B cell (primary cell): ENCODE results near the gene PGPEP1. TPM values are rescaled to one million over a fixed set of nuclear protein-coding genes. Genes with fewer than 3 reads are reported as not detected.

Experiments
- ATAC-seq: fragments of 200-7000 bp; cut with Tn5 transposase; one replicate; pipeline ENCODE4 v1.10.0; 2021; ENCODE audit warnings: low read depth, mild to moderate bottlenecking, moderate number of reproducible peaks, moderate library complexity
- CTCF ChIA-PET: fragments of 350-600 bp; sonication (Branson Sonifier 250); formaldehyde crosslinking; loops from one replicate; lab custom pipeline; 2021; ENCODE audit warnings: antibody characterized with exemption, inconsistent platforms; lab: Charles Lee
- POLR2A ChIA-PET: fragments of 350-600 bp; sonication (Branson Sonifier 250); formaldehyde crosslinking; loops from one replicate; lab custom pipeline; 2021; ENCODE audit warnings: antibody characterized with exemption; lab: Charles Lee
- DNase-seq: peaks from one replicate; pipeline ENCODE4 v3.0.0; 2013
- H2AFZ ChIP-seq: 2 replicates; pipeline ENCODE4 v1.6.1; 2012; ENCODE audit warnings: mild to moderate bottlenecking, low read depth, low read length; ENCODE audit not compliant: insufficient read depth, poor library complexity, severe bottlenecking
- H3K27ac ChIP-seq, 2 donors: 1 replicate in 1 of 2; 2 replicates in 1 of 2; pipeline ENCODE4 v1.5.1; 2012 to 2013; ENCODE audit warnings: low read length in 2 of 2, mild to moderate bottlenecking in 2 of 2, moderate library complexity in 1 of 2
- H3K27me3 ChIP-seq, 4 experiments: fragments of 200-600 bp in 1 of 4; sonication (generic) in 1 of 4; replicated peaks in 1 of 4; 1 replicate in 2 of 4; 2 replicates in 2 of 4; pipeline versions ENCODE4 v1.6.1 to v1.7.0; 2013 to 2016; ENCODE audit warnings: low read length in 3 of 4, mild to moderate bottlenecking in 2 of 4, mixed read lengths in 1 of 4, moderate library complexity in 1 of 4; ENCODE audit not compliant: insufficient read depth in 4 of 4, control insufficient read depth in 3 of 4; ENCODE audit errors: control extremely low read depth in 1 of 4
- H3K36me3 ChIP-seq, 2 experiments: replicated peaks in 1 of 2; 1 replicate in 1 of 2; 2 replicates in 1 of 2; pipeline versions ENCODE4 v1.6.1 to v1.7.1; 2013; ENCODE audit warnings: low read length in 1 of 2; ENCODE audit not compliant: insufficient read depth in 2 of 2, control insufficient read depth in 1 of 2; ENCODE audit errors: control extremely low read depth in 1 of 2, extremely low read depth in 1 of 2
- H3K4me1 ChIP-seq, 2 donors: fragments of 200-600 bp in 1 of 2; sonication (generic) in 1 of 2; 1 replicate in 1 of 2; 2 replicates in 1 of 2; pipeline versions ENCODE4 v1.5.1 to v1.6.1; 2013 to 2017; ENCODE audit warnings: low read length in 2 of 2; ENCODE audit not compliant: control insufficient read depth in 2 of 2, insufficient read depth in 2 of 2
- H3K4me2 ChIP-seq: replicated peaks from 2 replicates; pipeline ENCODE3; 2012; ENCODE audit warnings: mild to moderate bottlenecking, low read depth, low read length; ENCODE audit not compliant: poor library complexity, severe bottlenecking
- H3K4me3 ChIP-seq, 5 experiments: fragments of 200-600 bp in 1 of 5; sonication (generic) in 1 of 5; 1 replicate in 3 of 5; 2 replicates in 2 of 5; pipeline versions ENCODE4 v1.5.1 to v1.7.0; 2011 to 2016; ENCODE audit warnings: low read length in 4 of 5, mild to moderate bottlenecking in 4 of 5, low read depth in 2 of 5, control low read depth in 1 of 5, moderate library complexity in 1 of 5; ENCODE audit not compliant: insufficient read depth in 1 of 5; ENCODE audit errors: control extremely low read depth in 1 of 5, extremely low read depth in 1 of 5
- H3K79me2 ChIP-seq: fragments of 200-600 bp; sonication (generic); one replicate; pipeline ENCODE4 v1.6.0; 2016; ENCODE audit warnings: low read length; ENCODE audit not compliant: control insufficient read depth, insufficient read depth
- H3K9ac ChIP-seq: fragments of 200-600 bp; sonication (generic); 2 replicates; pipeline ENCODE4 v1.6.1; 2017; ENCODE audit warnings: mild to moderate bottlenecking, low read length, moderate library complexity
- H3K9me3 ChIP-seq, 3 donors: one replicate each; pipeline versions ENCODE4 v1.6.1 to v1.7.1; 2013; ENCODE audit warnings: low read length in 2 of 3; ENCODE audit not compliant: control insufficient read depth in 2 of 3, insufficient read depth in 1 of 3; ENCODE audit errors: control extremely low read depth in 1 of 3
- H4K20me1 ChIP-seq: 2 replicates; pipeline ENCODE4 v1.6.0; 2012; ENCODE audit warnings: mild to moderate bottlenecking, low read length; ENCODE audit not compliant: insufficient read depth, control insufficient read depth, poor library complexity, severe bottlenecking
- H3K27ac Mint-ChIP-seq: one replicate; pipeline ENCODE4 v1.8.0; 2021; ENCODE audit warnings: mixed read lengths
- H3K27me3 Mint-ChIP-seq: one replicate; pipeline ENCODE4 v1.8.0; 2021; ENCODE audit warnings: mixed read lengths
- H3K4me1 Mint-ChIP-seq: one replicate; pipeline ENCODE4 v1.8.0; 2021; ENCODE audit warnings: mixed read lengths
- H3K4me3 Mint-ChIP-seq: one replicate; pipeline ENCODE4 v1.8.0; 2021; ENCODE audit warnings: mixed read lengths
- H3K9me3 Mint-ChIP-seq: one replicate; pipeline ENCODE4 v1.8.0; 2022; ENCODE audit warnings: mixed read lengths; ENCODE audit not compliant: insufficient read depth
- EZH2 ChIP-seq: IDR thresholded peaks from 2 replicates; pipeline ENCODE4 v1.6.1; 2012; ENCODE audit warnings: borderline replicate concordance, low read depth, mild to moderate bottlenecking, moderate library complexity, low read length; ENCODE audit not compliant: insufficient read depth, poor library complexity, severe bottlenecking
- WGBS: methylation state at CpG from one replicate; pipeline ENCODE4 v1.1.5; 2013; ENCODE audit warnings: missing lambda C conversion rate; ENCODE audit not compliant: insufficient coverage; 5-methylcytosine and 5-hydroxymethylcytosine counted together
- intact Hi-C: fragments of 100-400 bp; cut with micrococcal nuclease; formaldehyde crosslinking; loops from one replicate; pipeline ENCODE4 v1.10.0; 2022
- polyA plus RNA-seq: library from polyadenylated mRNA; depleted of rRNA; stranded (reverse); fragments of >200 nt; gene quantifications from 2 replicates; pipeline ENCODE4 v1.2.3, GENCODE V29; 2012
- total RNA-seq, 2 donors: library from RNA; stranded (reverse); fragments of 120-200 nt in 1 of 2; gene quantifications; 1 replicate in 1 of 2; 2 replicates in 1 of 2; pipeline versions ENCODE4 v1.2.3 to v1.2.4, GENCODE V29; 2013 to 2022
- TF ChIP-seq, protein P1 (sequence below): fragments of 200-600 bp; IDR thresholded peaks from one replicate; pipeline ENCODE4 v1.8.0; 2022; ENCODE audit warnings: antibody characterized with exemption, mild to moderate bottlenecking

The PGPEP1 gene
- total and polyA plus RNA-seq, 2 donors (not counting 1 experiment from before 2014, with no cell fraction given) = 17.6 to 20.9 TPM

DNA sequence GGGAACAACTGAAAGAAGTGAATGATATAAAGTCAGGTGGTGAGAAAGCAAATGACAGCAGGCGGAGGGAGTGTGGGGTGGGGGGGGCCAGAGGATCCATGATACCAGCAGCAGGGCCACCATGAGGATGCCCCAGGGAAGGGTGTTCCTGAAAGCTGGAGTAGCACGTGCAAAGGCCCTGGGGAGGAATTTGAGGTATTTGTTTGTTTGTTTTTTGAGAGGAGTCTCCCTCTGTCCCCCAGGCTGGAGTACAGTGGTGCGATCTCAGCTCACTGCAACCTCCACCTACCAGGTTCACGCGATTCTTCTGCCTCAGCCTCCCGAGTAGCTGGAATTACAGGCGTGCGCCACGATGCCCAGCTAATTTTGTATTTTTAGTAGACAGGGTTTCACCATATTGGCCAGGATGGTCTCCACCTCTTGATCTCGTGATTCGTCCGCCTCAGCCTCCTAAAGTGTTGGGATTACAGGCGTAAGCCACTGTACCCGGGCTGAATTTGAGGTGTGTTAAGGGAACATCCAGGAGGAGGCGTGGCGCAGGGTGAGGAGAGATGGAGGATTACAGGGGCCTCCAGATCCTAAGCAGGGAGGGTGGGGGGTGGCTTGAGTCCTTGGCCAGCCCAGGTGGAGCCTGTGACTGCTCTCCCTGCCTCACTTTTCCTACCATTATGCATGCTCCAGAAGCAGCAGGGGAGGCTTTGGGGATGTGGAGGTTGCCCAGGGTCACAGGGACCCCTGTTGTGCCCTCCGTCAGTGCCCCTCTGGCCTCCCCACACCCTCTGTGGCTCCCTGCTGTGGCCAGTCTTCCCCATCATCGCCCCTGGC is 46.5 kb upstream of the PGPEP1 start:
- H3K4me3 ChIP-seq = peak overlapping the region in 1 of 5 experiments; percentile 99
- no peaks in the 10 kb centered on the region for H3K36me3 ChIP-seq
- no peak for TF ChIP-seq EZH2
- TF ChIP-seq, protein P1, sequence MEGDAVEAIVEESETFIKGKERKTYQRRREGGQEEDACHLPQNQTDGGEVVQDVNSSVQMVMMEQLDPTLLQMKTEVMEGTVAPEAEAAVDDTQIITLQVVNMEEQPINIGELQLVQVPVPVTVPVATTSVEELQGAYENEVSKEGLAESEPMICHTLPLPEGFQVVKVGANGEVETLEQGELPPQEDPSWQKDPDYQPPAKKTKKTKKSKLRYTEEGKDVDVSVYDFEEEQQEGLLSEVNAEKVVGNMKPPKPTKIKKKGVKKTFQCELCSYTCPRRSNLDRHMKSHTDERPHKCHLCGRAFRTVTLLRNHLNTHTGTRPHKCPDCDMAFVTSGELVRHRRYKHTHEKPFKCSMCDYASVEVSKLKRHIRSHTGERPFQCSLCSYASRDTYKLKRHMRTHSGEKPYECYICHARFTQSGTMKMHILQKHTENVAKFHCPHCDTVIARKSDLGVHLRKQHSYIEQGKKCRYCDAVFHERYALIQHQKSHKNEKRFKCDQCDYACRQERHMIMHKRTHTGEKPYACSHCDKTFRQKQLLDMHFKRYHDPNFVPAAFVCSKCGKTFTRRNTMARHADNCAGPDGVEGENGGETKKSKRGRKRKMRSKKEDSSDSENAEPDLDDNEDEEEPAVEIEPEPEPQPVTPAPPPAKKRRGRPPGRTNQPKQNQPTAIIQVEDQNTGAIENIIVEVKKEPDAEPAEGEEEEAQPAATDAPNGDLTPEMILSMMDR = no peak
- H3K27me3 ChIP-seq = no peaks in the 10 kb centered on the region
- ChIA-PET CTCF (interaction anchor here (0.8 to 6.5 kb wide), 6 partner anchors 8 to 31 kb away, joined by 3 to 138 read pairs (median 9); partner anchors contain the start of genes JUND and LSM4), POLR2A (interaction anchor here (2.5 to 6.6 kb wide), 4 partner anchors 10 to 28 kb away, joined by 17 to 318 read pairs (median 116); partner anchors contain the start of genes JUND and LSM4)
- Mint-ChIP-seq H3K4me3 (peak overlapping the region; percentile 82), H3K9me3 (no peaks in the 10 kb centered on the region), H3K4me1 (peaks cover 56% of the 10 kb centered on the region), H3K27me3 (no peaks in the 10 kb centered on the region), H3K27ac (peak overlapping the region; percentile 96)
- no peaks in the 10 kb centered on the region for H3K9me3 ChIP-seq
- ATAC-seq (no peak), DNase-seq (no peak)
- no peak overlapping the region for H2AFZ ChIP-seq
- peak overlapping the region; percentile 100 for H3K9ac ChIP-seq
- H3K4me1 ChIP-seq = peaks cover 44 to 58% of the 10 kb centered on the region in 2 donors
- H3K79me2 ChIP-seq = peaks cover 5% of the 10 kb centered on the region
- H3K27ac ChIP-seq = peak overlapping the region; percentile 100
- no peaks in the 10 kb centered on the region for H4K20me1 ChIP-seq
- peak overlapping the region; percentile 99 for H3K4me2 ChIP-seq
- intact Hi-C loops = loop anchor here (1.0 to 5.0 kb wide), 4 partner anchors 10 to 272 kb away; partner anchors contain the start of genes JUND and LSM4
- WGBS = 92% methylated on average over 15 of the region's 18 CpGs
